Neural cell (in vitro differentiated cells): ENCODE results near the gene PAN3. TPM values are rescaled to one million over a fixed set of nuclear protein-coding genes. Genes with fewer than 3 reads are reported as not detected.

Experiments
- H2AFZ ChIP-seq: fragments of 200-600, 300-800 bp; sonication (generic), shearing (Covaris generic); 2 replicates; pipeline ENCODE4 v1.6.0; 2014; ENCODE audit warnings: low read depth, mild to moderate bottlenecking, antibody characterized with exemption, low read length, moderate library complexity
- H3F3A ChIP-seq: fragments of 200-600 bp; shearing (Covaris generic); 2 replicates; pipeline ENCODE4 v1.6.1; 2016; ENCODE audit warnings: mild to moderate bottlenecking, moderate library complexity, mixed read lengths, antibody characterized with exemption, low read length; ENCODE audit not compliant: insufficient read depth, poor library complexity, severe bottlenecking
- H3K27ac ChIP-seq: fragments of 200-600, 300-800 bp; sonication (generic), shearing (Covaris generic); 2 replicates; pipeline ENCODE4 v1.5.1; 2014; ENCODE audit warnings: mild to moderate bottlenecking, low read length, moderate library complexity
- H3K27me3 ChIP-seq: fragments of 300-800, 200-600 bp; sonication (generic), shearing (Covaris generic); 2 replicates; pipeline ENCODE4 v1.6.0; 2014; ENCODE audit warnings: mild to moderate bottlenecking, low read depth, low read length, moderate library complexity; ENCODE audit not compliant: insufficient read depth
- H3K36me3 ChIP-seq: fragments of 300-800, 200-600 bp; sonication (generic), shearing (Covaris generic); 2 replicates; pipeline ENCODE4 v1.5.1; 2014; ENCODE audit warnings: mild to moderate bottlenecking, antibody characterized with exemption, low read length, moderate library complexity; ENCODE audit not compliant: insufficient read depth
- H3K4me2 ChIP-seq: fragments of 300-800, 200-600 bp; sonication (generic), shearing (Covaris generic); 2 replicates; pipeline ENCODE4 v1.6.0; 2014; ENCODE audit warnings: mild to moderate bottlenecking, low read length
- H3K4me3 ChIP-seq: fragments of 300-800, 200-600 bp; sonication (generic), shearing (Covaris generic); 2 replicates; pipeline ENCODE4 v1.5.1; 2014; ENCODE audit warnings: mild to moderate bottlenecking, low read length, moderate library complexity
- H3K79me2 ChIP-seq: fragments of 200-600 bp; shearing (Covaris generic); replicated peaks from 2 replicates; pipeline ENCODE4 v1.6.0; 2014; ENCODE audit warnings: mild to moderate bottlenecking, low read length, moderate library complexity; ENCODE audit not compliant: insufficient read depth
- H3K9ac ChIP-seq: fragments of 300-800, 200-600 bp; sonication (generic), shearing (Covaris generic); 2 replicates; pipeline ENCODE4 v1.6.1; 2016; ENCODE audit warnings: mild to moderate bottlenecking, low read length, mixed read lengths
- H3K9me2 ChIP-seq: fragments of 200-600 bp; shearing (Covaris generic); 2 replicates; pipeline ENCODE4 v1.6.1; 2016; ENCODE audit warnings: mild to moderate bottlenecking, low read length, mixed read lengths; ENCODE audit not compliant: insufficient read depth
- H3K9me3 ChIP-seq: fragments of 200-600, 300-800 bp; sonication (generic), shearing (Covaris generic); 2 replicates; pipeline ENCODE4 v1.6.1; 2016; ENCODE audit warnings: mild to moderate bottlenecking, mixed run types, low read length, moderate library complexity, mixed read lengths
- H4K20me1 ChIP-seq: fragments of 200-600 bp; shearing (Covaris generic); 2 replicates; pipeline ENCODE4 v1.6.1; 2016; ENCODE audit warnings: mild to moderate bottlenecking, mixed run types; ENCODE audit not compliant: insufficient read depth
- CTCF ChIP-seq: fragments of 450-650 bp; IDR thresholded peaks from 2 replicates; pipeline ENCODE4 v1.5.1; 2014; ENCODE audit warnings: antibody characterized with exemption, mild to moderate bottlenecking, moderate library complexity; ENCODE audit not compliant: poor library complexity, severe bottlenecking
- EP300 ChIP-seq: fragments of 450-650 bp; conservative IDR thresholded peaks from 2 replicates; pipeline ENCODE4 v1.6.1; 2014; ENCODE audit warnings: antibody characterized with exemption, mild to moderate bottlenecking, moderate library complexity; ENCODE audit not compliant: poor library complexity, severe bottlenecking
- EZH2 ChIP-seq: fragments of 200-600, 300-800 bp; shearing (Covaris generic), sonication (generic); IDR thresholded peaks from 2 replicates; pipeline ENCODE4 v1.6.1; 2014; ENCODE audit warnings: antibody characterized with exemption, low read length, borderline replicate concordance, mild to moderate bottlenecking; ENCODE audit not compliant: insufficient read depth, poor library complexity, severe bottlenecking
- MXI1 ChIP-seq: fragments of 450-650 bp; conservative IDR thresholded peaks from 2 replicates; pipeline ENCODE4 v1.6.1; 2014; ENCODE audit warnings: antibody characterized with exemption, mild to moderate bottlenecking; ENCODE audit not compliant: poor library complexity, severe bottlenecking
- POLR2AphosphoS5 ChIP-seq: IDR thresholded peaks from 2 replicates; pipeline ENCODE4 v1.6.1; 2012
- RAD21 ChIP-seq: fragments of 450-650 bp; conservative IDR thresholded peaks from 2 replicates; pipeline ENCODE4 v1.6.1; 2014; ENCODE audit warnings: antibody characterized with exemption, mild to moderate bottlenecking, moderate library complexity
- REST ChIP-seq: IDR thresholded peaks from 2 replicates; pipeline ENCODE4 v1.6.1; 2012; ENCODE audit warnings: borderline replicate concordance
- SMC3 ChIP-seq: fragments of 450-650 bp; conservative IDR thresholded peaks from 2 replicates; pipeline ENCODE4 v1.6.1; 2014; ENCODE audit warnings: antibody characterized with exemption, mild to moderate bottlenecking, moderate library complexity; ENCODE audit not compliant: poor library complexity
- TAF1 ChIP-seq: IDR thresholded peaks from 2 replicates; pipeline ENCODE4 v1.6.1; 2012; ENCODE audit warnings: low read depth
- polyA plus RNA-seq: library from polyadenylated mRNA; depleted of rRNA; stranded (reverse); fragments of >200 nt; gene quantifications from 2 replicates; pipeline ENCODE4 v1.2.3, GENCODE V29; 2014

The PAN3 gene
- polyA plus RNA-seq, 1 donor from 2014 or later: 44.0 TPM

- Histone ChIP-seq H3K4me2 (no peak overlapping the region), H3K79me2 (no peaks in the 10 kb centered on the region), H4K20me1 (no peaks in the 10 kb centered on the region), H3K9me2 (no peaks in the 10 kb centered on the region), H3K9ac (no peak overlapping the region), H3K4me3 (no peak overlapping the region), H3K27ac (no peak overlapping the region), H3K36me3 (peaks cover 9% of the 10 kb centered on the region), H2AFZ (no peak overlapping the region), H3K9me3 (no peaks in the 10 kb centered on the region), H3K27me3 (no peaks in the 10 kb centered on the region), H3F3A (no peaks in the 10 kb centered on the region)
- TF ChIP-seq REST (no peak), EZH2 (no peak), EP300 (no peak), SMC3 (no peak), MXI1 (no peak), TAF1 (no peak), CTCF (no peak), POLR2AphosphoS5 (no peak), RAD21 (no peak)
Measured at GRCh38 chr13:28237944-28238343, 99.6 kb downstream of the PAN3 start.

- Histone ChIP-seq H2AFZ (no peak overlapping the region), H3K36me3 (peaks cover 9% of the 10 kb centered on the region), H3K27ac (no peak overlapping the region), H3K79me2 (no peaks in the 10 kb centered on the region), H3K27me3 (no peaks in the 10 kb centered on the region), H3K4me2 (no peak overlapping the region), H3F3A (no peaks in the 10 kb centered on the region), H3K9me3 (no peaks in the 10 kb centered on the region), H4K20me1 (no peaks in the 10 kb centered on the region), H3K4me3 (no peak overlapping the region), H3K9me2 (no peaks in the 10 kb centered on the region), H3K9ac (no peak overlapping the region)
- no peak for TF ChIP-seq REST
- no peak for TF ChIP-seq SMC3
- TF ChIP-seq CTCF: no peak
- TF ChIP-seq POLR2AphosphoS5: no peak
- TF ChIP-seq RAD21: no peak
- TF ChIP-seq EZH2: no peak
- no peak for TF ChIP-seq MXI1
- no peak for TF ChIP-seq EP300
Measured at GRCh38 chr13:28239374-28239773, 101.0 kb downstream of the PAN3 start.
